ENCODE data around the gene C1orf105. TPM values are rescaled to one million over a fixed set of nuclear protein-coding genes. Genes with fewer than 3 reads are reported as not detected.

C1orf105 gene
- polyA plus RNA-seq, 1 donor (not counting 4 experiments of a cell fraction or from before 2014, with no cell fraction given), result not detected

GRCh38 chr1:172429331-172430127 is 9.0 kb downstream of the C1orf105 start:
- Histone ChIP-seq H3K27ac (ENCODE audit: control insufficient read depth, insufficient read depth, low read length) (no peak overlapping the region), H3K9ac (ENCODE audit: control insufficient read depth, extremely low read depth, insufficient read depth, low read length) (no peak overlapping the region), H4K20me1 (ENCODE audit: control insufficient read depth, extremely low read depth, insufficient read depth, low read length) (no peaks in the 10 kb centered on the region), H3K4me1 (ENCODE audit: control insufficient read depth, extremely low read depth, insufficient read depth, low read length) (peaks cover 10% of the 10 kb centered on the region), H3K9me3 (ENCODE audit: control insufficient read depth, low read depth, low read length) (no peaks in the 10 kb centered on the region), H3K9me1 (ENCODE audit: control insufficient read depth, extremely low read depth, insufficient read depth, low read length) (no peaks in the 10 kb centered on the region), H3K27me3 (ENCODE audit: control insufficient read depth, extremely low read depth, insufficient read depth, low read length) (no peaks in the 10 kb centered on the region), H3K36me3 (ENCODE audit: control insufficient read depth in 2 of 2, extremely low read depth in 1 of 2, insufficient read depth in 2 of 2, low read length in 2 of 2) (no peaks in the 10 kb centered on the region), H3K4me2 (ENCODE audit: control insufficient read depth, extremely low read depth, insufficient read depth, low read depth, low read length) (no peak overlapping the region), H3K79me2 (ENCODE audit: control insufficient read depth, insufficient read depth, low read length) (no peaks in the 10 kb centered on the region), H3K4me3 (ENCODE audit: control insufficient read depth in 2 of 3, extremely low read depth in 1 of 3, insufficient read depth in 2 of 3, low read depth in 1 of 3, low read length in 3 of 3) (no peak overlapping the region), H2AFZ (ENCODE audit: control insufficient read depth, low read length) (no peak overlapping the region)
- no peak for DNase-seq (ENCODE audit: low read depth, low spot score)
- TF ChIP-seq, protein P1, sequence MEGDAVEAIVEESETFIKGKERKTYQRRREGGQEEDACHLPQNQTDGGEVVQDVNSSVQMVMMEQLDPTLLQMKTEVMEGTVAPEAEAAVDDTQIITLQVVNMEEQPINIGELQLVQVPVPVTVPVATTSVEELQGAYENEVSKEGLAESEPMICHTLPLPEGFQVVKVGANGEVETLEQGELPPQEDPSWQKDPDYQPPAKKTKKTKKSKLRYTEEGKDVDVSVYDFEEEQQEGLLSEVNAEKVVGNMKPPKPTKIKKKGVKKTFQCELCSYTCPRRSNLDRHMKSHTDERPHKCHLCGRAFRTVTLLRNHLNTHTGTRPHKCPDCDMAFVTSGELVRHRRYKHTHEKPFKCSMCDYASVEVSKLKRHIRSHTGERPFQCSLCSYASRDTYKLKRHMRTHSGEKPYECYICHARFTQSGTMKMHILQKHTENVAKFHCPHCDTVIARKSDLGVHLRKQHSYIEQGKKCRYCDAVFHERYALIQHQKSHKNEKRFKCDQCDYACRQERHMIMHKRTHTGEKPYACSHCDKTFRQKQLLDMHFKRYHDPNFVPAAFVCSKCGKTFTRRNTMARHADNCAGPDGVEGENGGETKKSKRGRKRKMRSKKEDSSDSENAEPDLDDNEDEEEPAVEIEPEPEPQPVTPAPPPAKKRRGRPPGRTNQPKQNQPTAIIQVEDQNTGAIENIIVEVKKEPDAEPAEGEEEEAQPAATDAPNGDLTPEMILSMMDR (optimal IDR thresholded peaks at IDR 0.05 in 1 of 3, IDR thresholded peaks at IDR 0.05 in 1 of 3, conservative IDR thresholded peaks at IDR 0.05 in 1 of 3; ENCODE audit: extremely low read depth in 1 of 3, insufficient read depth in 2 of 3, low read length in 3 of 3), result peak in 2 of 3 experiments; percentile 70 to 79
- no peak for TF ChIP-seq EZH2 (IDR thresholded peaks at IDR 0.05; ENCODE audit: low read length)
- peak; percentile 83 for FAIRE-seq
- dilution Hi-C loops (cut with MboI; ENCODE audit: extremely low pct_ligation_motif_present, low sequenced_read_pairs), result no loop called here

DNA sequence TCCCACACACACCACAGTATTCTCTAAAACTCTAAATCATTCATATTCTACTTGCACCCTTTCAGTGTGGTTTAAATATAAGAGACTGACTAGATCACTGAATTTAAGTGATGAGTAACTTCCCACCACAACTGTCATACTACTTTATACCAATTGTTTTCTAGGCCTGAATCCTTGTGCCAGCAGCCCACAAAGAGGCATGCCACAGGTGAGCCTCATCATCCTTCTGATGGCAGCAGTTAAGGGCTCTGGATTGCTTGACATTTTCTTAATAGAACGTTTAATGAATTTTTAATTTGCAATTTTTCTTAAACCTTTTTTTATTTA is 9.6 kb downstream of the C1orf105 start:
- FAIRE-seq, result no peak
- Histone ChIP-seq H3K9me1 (ENCODE audit: control insufficient read depth, extremely low read depth, insufficient read depth, low read length) (no peaks in the 10 kb centered on the region), H2AFZ (ENCODE audit: control insufficient read depth, low read length) (no peak overlapping the region), H3K4me3 (ENCODE audit: control insufficient read depth in 2 of 3, extremely low read depth in 1 of 3, insufficient read depth in 2 of 3, low read depth in 1 of 3, low read length in 3 of 3) (no peak overlapping the region), H3K27me3 (ENCODE audit: control insufficient read depth, extremely low read depth, insufficient read depth, low read length) (no peaks in the 10 kb centered on the region), H3K36me3 (ENCODE audit: control insufficient read depth in 2 of 2, extremely low read depth in 1 of 2, insufficient read depth in 2 of 2, low read length in 2 of 2) (no peaks in the 10 kb centered on the region), H3K4me1 (ENCODE audit: control insufficient read depth, extremely low read depth, insufficient read depth, low read length) (peaks cover 10% of the 10 kb centered on the region), H3K4me2 (ENCODE audit: control insufficient read depth, extremely low read depth, insufficient read depth, low read depth, low read length) (no peak overlapping the region), H3K9ac (ENCODE audit: control insufficient read depth, extremely low read depth, insufficient read depth, low read length) (no peak overlapping the region), H3K9me3 (ENCODE audit: control insufficient read depth, low read depth, low read length) (no peaks in the 10 kb centered on the region), H3K27ac (ENCODE audit: control insufficient read depth, insufficient read depth, low read length) (no peak overlapping the region), H3K79me2 (ENCODE audit: control insufficient read depth, insufficient read depth, low read length) (no peaks in the 10 kb centered on the region), H4K20me1 (ENCODE audit: control insufficient read depth, extremely low read depth, insufficient read depth, low read length) (no peaks in the 10 kb centered on the region)
- TF ChIP-seq EZH2 (IDR thresholded peaks at IDR 0.05; ENCODE audit: low read length), result no peak
- TF ChIP-seq, protein P1 (optimal IDR thresholded peaks at IDR 0.05 in 1 of 3, IDR thresholded peaks at IDR 0.05 in 1 of 3, conservative IDR thresholded peaks at IDR 0.05 in 1 of 3; ENCODE audit: extremely low read depth in 1 of 3, insufficient read depth in 2 of 3, low read length in 3 of 3), result no peak
- no peak for DNase-seq (ENCODE audit: low read depth, low spot score)
- dilution Hi-C loops (cut with MboI; ENCODE audit: extremely low pct_ligation_motif_present, low sequenced_read_pairs), result no loop called here

All from keratinocyte (primary cell).